Measurements from ENCODE around the gene RGS6.

DNA sequence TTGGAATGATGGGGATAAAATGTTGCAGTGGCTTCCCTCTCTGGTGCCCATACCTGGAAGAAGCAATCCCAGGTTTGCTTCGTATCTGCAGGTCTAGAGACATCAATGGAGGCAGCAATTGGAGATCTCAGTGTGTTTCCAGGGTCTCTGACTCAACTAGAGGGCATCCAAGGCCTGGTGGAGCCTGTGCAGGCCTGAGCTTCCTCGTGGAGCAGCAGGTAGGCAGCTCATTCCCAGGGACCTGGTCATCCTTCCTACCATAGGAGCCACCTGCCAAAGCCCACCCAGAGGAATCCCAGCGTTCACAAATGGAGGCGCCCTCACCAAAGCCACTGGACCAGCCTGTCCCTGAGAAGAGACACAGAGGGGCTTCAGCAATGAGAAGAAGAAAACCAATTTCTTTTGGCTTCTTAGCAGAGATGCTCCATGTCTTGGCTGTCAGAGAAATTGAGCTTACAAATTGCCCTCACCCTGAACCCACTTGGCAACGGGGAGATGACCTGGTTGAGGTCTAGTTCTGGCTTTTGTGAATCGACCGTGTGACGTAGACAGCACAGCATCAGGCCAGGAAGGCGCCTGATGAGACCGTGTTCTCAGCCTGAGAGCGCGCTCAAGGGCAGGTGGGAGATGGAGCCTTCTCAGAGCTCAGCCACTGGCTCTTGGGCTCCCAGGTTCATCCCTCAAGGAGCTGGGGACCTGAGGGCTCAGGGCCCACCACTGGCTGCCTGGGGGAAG is 678.0 kb downstream of the RGS6 start:
- TF ChIP-seq ZNF274 (IDR thresholded peaks at IDR 0.05; ENCODE audit: low read depth, low read length): no peak
- no peak for TF ChIP-seq SUZ12 (IDR thresholded peaks at IDR 0.05; ENCODE audit: extremely low read depth, insufficient read depth, insufficient read length)
- TF ChIP-seq YY1 (IDR thresholded peaks at IDR 0.05; ENCODE audit: insufficient read depth, insufficient read length): no peak
